ENCODE results near the gene SPARCL1. TPM values are rescaled to one million over a fixed set of nuclear protein-coding genes. Genes with fewer than 3 reads are reported as not detected.

SPARCL1 gene
- polyA plus RNA-seq, 1 of the 3 experiments (the other 2 are of a cell fraction) = not detected

- H3K9me2 ChIP-seq = no peaks in the 10 kb centered on the region
- H3K4me3 ChIP-seq (ENCODE audit: low read depth in 2 of 2, low read length in 1 of 2) = no peak overlapping the region
- no peaks in the 10 kb centered on the region for H3K27me3 ChIP-seq (ENCODE audit: insufficient read depth)
- CTCF ChIA-PET = interaction anchor here (1.1 to 1.6 kb wide), 4 partner anchors 11 to 340 kb away, joined by 3 read pairs; no protein-coding TSS in a partner anchor
- 61% methylated on average over 5 of the region's 5 CpGs for whole genome bisulfite sequencing (ENCODE audit: low lambda C conversion rate)
- H2AFZ ChIP-seq (ENCODE audit: low read depth) = peak overlapping the region; percentile 19; the same call in 1 of the 2 replicates
- peak overlapping the region in 1 of 2 experiments; percentile 35; a peak in 2 of 4 replicates for H3K27ac ChIP-seq (ENCODE audit: low read depth in 2 of 2, low read length in 1 of 2)
- H3K4me1 ChIP-seq (ENCODE audit: control insufficient read depth in 1 of 2, insufficient read depth in 2 of 2, low read depth in 1 of 2, low read length in 1 of 2) = peaks cover 6% of the 10 kb centered on the region in 2 experiments; a peak in 3 of 4 replicates
- no peak for TF ChIP-seq EZH2phosphoT487 (IDR thresholded peaks at IDR 0.05; ENCODE audit: borderline replicate concordance, low read depth)
- 0 out of 2 replicates have a peak, but pooled peaks have one; percentile 9 for TF ChIP-seq PBX3 (IDR thresholded peaks at IDR 0.05)
- peak overlapping the region; percentile 1; the same call in 1 of the 2 replicates for H3K4me2 ChIP-seq
- H3K36me3 ChIP-seq (replicated peaks in 1 of 2; ENCODE audit: control insufficient read depth in 1 of 2, insufficient read depth in 2 of 2, low read length in 1 of 2) = no peaks in the 10 kb centered on the region
- no peaks in the 10 kb centered on the region for H3K9me3 ChIP-seq
- POLR2A ChIA-PET = no interaction called here
- no peaks in the 10 kb centered on the region for H3K79me2 ChIP-seq (ENCODE audit: insufficient read depth)
- H4K20me1 ChIP-seq (ENCODE audit: insufficient read depth) = no peaks in the 10 kb centered on the region
- DNase-seq = no peak
- H3K9ac ChIP-seq = no peak overlapping the region
- H3F3A ChIP-seq (replicated peaks; ENCODE audit: insufficient read depth) = no peaks in the 10 kb centered on the region
Measured at GRCh38 chr4:87498446-87498900, 30.7 kb downstream of the SPARCL1 start.

GRCh38 chr4:87497578-87497977, 31.6 kb downstream of the SPARCL1 start:
- H3K27ac ChIP-seq (ENCODE audit: low read depth in 2 of 2, low read length in 1 of 2) = no peak overlapping the region
- no peak overlapping the region for H3K4me2 ChIP-seq
- H3K36me3 ChIP-seq (replicated peaks in 1 of 2; ENCODE audit: control insufficient read depth in 1 of 2, insufficient read depth in 2 of 2, low read length in 1 of 2) = no peaks in the 10 kb centered on the region
- TF ChIP-seq SIN3A (IDR thresholded peaks at IDR 0.05; ENCODE audit: borderline replicate concordance, low read depth, low read length) (no peak), RAD21 (IDR thresholded peaks at IDR 0.05; ENCODE audit: low read length) (no peak), MEF2A (IDR thresholded peaks at IDR 0.05; ENCODE audit: borderline replicate concordance, low read depth) (no peak), MXI1 (IDR thresholded peaks at IDR 0.05; ENCODE audit: low read depth, low read length) (no peak), FOSL2 (IDR thresholded peaks at IDR 0.05; ENCODE audit: borderline replicate concordance, low read depth) (no peak), ELF1 (IDR thresholded peaks at IDR 0.05) (no peak), RFX5 (IDR thresholded peaks at IDR 0.05; ENCODE audit: low read length) (no peak), PBX3 (IDR thresholded peaks at IDR 0.05) (no peak), GABPA (IDR thresholded peaks at IDR 0.05; ENCODE audit: low read depth) (no peak), JUND (IDR thresholded peaks at IDR 0.05) (no peak)
- TF ChIP-seq, protein P1, sequence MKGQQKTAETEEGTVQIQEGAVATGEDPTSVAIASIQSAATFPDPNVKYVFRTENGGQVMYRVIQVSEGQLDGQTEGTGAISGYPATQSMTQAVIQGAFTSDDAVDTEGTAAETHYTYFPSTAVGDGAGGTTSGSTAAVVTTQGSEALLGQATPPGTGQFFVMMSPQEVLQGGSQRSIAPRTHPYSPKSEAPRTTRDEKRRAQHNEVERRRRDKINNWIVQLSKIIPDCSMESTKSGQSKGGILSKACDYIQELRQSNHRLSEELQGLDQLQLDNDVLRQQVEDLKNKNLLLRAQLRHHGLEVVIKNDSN (IDR thresholded peaks at IDR 0.05; ENCODE audit: borderline replicate concordance, low read depth) = no peak
- POLR2A ChIA-PET = no interaction called here
- WGBS (ENCODE audit: low lambda C conversion rate) = 97% methylated on average over 3 of the region's 3 CpGs
- no peak overlapping the region for H3K9ac ChIP-seq
- no peak for DNase-seq
- H3K4me3 ChIP-seq (ENCODE audit: low read depth in 2 of 2, low read length in 1 of 2) = no peak overlapping the region
- no peak overlapping the region for H2AFZ ChIP-seq (ENCODE audit: low read depth)
- CTCF ChIA-PET = interaction anchor here (0.7 to 1.6 kb wide), 7 partner anchors 12 to 341 kb away, joined by 3 to 4 read pairs (median 3); partner anchors contain the start of gene SPARCL1
- H3K27me3 ChIP-seq (ENCODE audit: insufficient read depth) = no peaks in the 10 kb centered on the region
- no peaks in the 10 kb centered on the region for H3K79me2 ChIP-seq (ENCODE audit: insufficient read depth)
- no peaks in the 10 kb centered on the region for H4K20me1 ChIP-seq (ENCODE audit: insufficient read depth)
- H3F3A ChIP-seq (replicated peaks; ENCODE audit: insufficient read depth) = no peaks in the 10 kb centered on the region
- no peaks in the 10 kb centered on the region for H3K9me3 ChIP-seq
- no peaks in the 10 kb centered on the region for H3K9me2 ChIP-seq
- H3K4me1 ChIP-seq (ENCODE audit: control insufficient read depth in 1 of 2, insufficient read depth in 2 of 2, low read depth in 1 of 2, low read length in 1 of 2) = peaks cover 4 to 5% of the 10 kb centered on the region in 2 experiments; a peak in 3 of 4 replicates
